HPDE6-E6E7 (cell line): ENCODE data around the gene LILRB1.
"Not testable (repeated sequence)": the region's sequence is repeated elsewhere in the genome, so short reads cannot be mapped to it uniquely, and the experiment has no call there.

Experiments used
- DNase-seq: peaks from one replicate; pipeline ENCODE4 v3.0.0; 2011; ENCODE audit warnings: missing footprints; ENCODE audit errors: extremely low spot score

The LILRB1 gene

DNA sequence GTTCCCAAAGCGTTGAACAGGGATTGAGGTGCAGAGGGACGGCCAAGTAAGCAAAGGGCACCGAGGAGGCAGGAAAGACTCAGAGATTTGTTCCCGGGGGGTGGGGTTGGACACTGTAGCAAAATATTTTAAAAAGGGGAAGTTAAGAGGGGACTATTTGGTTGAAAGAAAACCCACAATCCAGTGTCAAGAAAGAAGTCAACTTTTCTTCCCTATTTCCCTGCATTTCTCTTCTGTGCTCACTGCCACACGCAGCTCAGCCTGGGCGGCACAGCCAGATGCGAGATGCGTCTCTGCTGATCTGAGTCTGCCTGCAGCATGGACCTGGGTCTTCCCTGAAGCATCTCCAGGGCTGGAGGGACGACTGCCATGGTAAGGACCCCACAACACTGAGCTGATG, at the start of gene LILRB1:
LILRB1 (plus strand) TSS at position 223 of the 400 bp plus-strand sequence. CDS start 590 bp downstream, outside the sequence.
- DNase-seq: not testable (repeated sequence)

DNA sequence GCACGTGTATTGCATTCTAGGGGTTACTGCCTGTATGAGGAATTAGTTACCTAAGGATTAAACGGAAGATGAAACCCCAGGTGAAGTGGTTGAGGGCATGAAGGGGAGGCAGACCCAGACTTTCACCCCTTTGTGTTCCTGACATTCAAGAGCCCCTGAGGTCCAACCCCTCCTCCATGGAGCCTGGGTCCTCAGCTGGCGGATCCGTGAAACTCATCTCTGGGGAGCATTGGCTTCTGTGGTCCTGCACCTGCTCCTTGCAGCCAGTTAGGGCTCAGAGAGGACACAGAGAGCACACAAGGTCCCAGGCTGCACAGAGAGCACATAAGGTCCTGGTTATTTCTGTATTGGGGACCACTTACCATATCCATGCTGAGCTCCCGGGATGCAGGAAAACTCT, 43.9 kb upstream of the LILRB1 start:
- no peak for DNase-seq

DNA sequence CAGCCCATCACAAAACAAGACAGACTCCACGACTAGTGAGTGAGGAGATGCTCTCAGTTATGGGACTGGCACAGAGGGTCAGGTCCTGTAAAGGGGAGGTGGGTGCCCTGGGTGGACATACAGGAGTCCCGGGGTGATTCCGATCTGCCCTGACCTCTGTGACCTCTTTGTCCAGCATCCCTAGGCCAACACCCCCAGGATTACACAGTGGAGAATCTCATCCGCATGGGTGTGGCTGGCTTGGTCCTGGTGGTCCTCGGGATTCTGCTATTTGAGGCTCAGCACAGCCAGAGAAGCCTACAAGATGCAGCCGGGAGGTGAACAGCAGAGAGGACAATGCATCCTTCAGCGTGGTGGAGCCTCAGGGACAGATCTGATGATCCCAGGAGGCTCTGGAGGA, 43.3 kb upstream of the LILRB1 start:
- DNase-seq: no peak

DNA sequence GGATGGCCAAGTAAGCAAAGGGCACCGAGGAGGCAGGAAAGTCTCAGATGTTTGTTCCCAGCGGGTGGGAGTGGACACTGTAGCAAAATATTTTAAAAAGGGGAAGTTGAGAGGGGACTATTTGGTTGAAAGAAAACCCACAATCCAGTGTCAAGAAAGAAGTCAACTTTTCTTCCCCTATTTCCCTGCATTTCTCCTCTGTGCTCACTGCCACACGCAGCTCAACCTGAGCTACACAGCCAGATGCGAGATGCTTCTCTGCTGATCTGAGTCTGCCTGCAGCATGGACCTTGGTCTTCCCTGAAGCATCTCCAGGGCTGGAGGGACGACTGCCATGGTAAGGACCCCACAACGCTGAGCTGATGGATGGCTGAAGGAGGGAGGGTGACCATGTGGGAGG, 36.8 kb upstream of the LILRB1 start, which contains the start of gene LILRA1:
LILRA1 (plus strand) TSS at position 188 of the 400 bp plus-strand sequence. CDS start 613 bp downstream, outside the sequence.
- not testable (repeated sequence) for DNase-seq

DNA sequence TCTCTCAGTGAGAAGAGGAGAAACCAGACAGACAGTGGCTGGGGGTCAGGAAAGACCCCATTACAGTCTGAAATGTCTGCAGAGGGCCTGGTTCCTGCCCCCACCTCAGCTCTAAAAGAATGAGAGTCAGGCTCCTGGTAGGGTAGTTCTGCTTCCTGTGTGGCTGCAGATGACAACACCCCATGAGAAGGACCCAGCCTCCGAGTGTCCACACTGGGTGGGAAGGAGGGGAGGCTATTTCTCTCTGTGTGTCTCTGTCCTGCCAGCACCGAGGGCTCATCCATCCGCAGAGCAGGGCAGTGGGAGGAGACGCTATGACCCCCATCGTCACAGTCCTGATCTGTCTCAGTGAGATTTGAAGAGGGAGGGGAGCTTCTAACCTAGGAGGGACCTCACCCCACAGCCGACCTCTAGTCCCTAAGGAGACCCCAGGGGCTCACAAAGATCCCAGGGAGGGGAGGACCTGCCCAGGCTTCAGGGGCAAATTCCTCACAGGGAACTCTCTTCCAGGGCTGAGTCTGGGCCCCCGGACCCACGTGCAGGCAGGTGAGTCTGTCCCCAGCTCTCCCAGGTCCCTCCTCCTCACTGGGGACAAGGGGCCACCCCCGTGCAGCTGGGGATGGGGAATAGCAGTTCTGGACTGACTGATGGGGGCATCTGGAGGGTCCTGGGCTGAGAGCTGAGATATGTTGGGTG, 36.2 kb upstream of the LILRB1 start:
- not testable (repeated sequence) for DNase-seq

DNA sequence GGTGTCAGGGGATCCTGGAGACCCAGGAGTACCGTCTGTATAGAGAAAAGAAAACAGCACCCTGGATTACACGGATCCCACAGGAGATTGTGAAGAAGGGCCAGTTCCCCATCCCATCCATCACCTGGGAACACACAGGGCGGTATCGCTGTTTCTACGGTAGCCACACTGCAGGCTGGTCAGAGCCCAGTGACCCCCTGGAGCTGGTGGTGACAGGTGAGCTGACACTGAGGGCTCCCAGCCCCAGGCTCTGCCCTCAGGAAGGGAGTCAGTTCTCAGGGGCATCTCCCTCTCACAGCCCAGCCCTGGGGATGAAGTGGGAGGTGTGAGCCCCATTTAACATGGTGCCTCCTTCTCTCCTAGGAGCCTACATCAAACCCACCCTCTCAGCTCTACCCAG, 35.5 kb upstream of the LILRB1 start:
- DNase-seq: no peak

DNA sequence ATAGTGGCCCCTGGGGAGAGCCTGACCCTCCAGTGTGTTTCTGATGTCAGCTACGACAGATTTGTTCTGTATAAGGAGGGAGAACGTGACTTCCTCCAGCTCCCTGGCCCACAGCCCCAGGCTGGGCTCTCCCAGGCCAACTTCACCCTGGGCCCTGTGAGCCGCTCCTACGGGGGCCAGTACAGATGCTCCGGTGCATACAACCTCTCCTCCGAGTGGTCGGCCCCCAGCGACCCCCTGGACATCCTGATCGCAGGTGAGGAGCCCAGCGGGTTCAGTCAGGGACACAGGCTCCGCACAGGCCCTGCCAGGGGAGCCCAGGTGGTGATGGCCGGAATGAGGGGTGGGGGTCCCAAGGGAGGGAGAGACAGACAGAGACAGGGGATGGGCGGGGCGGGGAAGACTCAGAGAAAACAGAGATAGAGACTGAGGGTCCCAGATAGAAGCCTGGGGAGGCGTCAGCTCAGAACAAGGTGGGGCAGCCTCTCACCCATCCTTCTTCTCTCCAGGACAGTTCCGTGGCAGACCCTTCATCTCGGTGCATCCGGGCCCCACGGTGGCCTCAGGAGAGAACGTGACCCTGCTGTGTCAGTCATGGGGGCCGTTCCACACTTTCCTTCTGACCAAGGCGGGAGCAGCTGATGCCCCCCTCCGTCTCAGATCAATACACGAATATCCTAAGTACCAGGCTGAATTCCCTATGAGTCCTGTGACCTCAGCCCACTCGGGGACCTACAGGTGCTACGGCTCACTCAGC, 34.4 kb upstream of the LILRB1 start:
- not testable (repeated sequence) for DNase-seq

DNA sequence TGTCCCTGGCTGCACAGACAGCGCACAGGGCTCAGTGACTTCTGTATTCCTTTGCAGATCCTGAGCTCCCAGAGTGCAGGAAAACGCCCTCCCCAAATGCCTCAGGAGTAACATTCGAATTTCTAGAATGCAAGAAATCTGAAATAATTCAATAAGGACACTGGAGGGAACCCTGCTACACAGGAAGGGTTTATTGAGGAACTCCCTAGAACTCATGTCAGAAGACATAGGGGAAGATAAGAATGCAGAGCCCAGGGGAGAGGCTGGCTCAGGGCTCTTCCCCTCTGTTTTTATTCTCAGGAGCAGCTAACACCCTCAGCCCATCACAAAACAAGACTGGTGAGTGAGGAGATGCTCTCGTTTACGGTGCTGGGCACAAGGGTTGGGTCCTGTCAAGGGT, 30.1 kb upstream of the LILRB1 start:
- DNase-seq: no peak

DNA sequence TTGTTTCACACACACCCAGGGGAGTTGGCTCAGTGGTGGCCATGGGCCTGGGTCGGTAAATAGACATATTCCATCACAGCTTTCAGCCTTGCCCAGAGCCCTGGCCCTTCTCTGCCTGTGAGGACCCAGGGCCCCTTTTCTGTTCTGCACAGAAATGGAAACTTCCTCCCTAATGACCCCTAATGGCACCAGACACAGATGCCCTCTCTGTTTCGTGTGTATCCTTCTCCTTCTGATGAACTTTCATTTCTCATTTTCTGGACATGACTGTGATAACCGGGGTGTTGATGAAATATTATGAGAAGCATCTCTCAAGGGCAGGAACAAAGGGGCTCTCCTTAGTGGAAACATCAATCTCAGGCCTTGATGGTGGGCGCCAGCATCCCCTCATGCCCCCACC, 24.1 kb upstream of the LILRB1 start:
- no peak for DNase-seq

DNA sequence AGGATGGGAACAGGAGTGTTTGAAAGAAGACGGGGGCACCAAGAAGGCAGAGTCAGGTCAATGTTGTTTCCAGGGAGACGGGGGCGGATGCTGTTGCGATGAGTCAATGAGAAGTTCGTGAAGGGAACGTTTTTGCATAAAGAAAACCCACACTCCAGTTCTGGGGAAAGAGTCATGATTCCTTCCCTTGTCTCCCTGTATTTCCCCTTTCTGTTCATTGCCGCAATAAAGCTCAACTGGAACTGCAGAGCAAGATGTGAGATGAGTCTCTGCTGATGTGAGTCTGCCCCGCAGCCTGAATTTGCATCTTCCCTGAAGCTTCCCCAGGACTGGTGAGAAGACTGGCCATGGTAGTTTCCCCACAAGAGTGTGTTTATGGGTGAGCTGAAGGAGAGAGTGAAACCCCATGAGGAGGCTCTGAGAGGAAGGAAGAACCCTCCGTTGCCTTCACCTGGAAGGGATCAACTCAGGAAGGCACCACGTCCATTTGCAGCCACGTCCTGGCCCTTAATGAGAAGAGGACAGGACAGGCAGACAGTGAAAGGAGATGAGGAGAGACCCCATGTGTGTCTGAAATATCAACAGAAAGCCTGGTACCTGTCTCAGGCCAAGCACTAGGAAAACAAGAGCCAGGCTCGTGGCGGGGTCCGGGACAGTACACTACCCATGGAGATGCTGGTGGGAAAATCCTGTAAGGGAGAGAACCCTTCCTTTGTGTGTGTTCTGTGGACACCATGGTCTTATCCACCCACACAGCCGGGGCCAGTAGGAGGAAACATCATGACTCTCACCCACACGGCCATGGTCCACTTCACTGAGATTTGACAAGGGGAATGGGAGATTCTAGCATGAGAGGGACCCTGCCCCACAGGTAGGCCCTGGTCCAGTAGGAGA, 23.1 kb upstream of the LILRB1 start:
- DNase-seq: no peak

DNA sequence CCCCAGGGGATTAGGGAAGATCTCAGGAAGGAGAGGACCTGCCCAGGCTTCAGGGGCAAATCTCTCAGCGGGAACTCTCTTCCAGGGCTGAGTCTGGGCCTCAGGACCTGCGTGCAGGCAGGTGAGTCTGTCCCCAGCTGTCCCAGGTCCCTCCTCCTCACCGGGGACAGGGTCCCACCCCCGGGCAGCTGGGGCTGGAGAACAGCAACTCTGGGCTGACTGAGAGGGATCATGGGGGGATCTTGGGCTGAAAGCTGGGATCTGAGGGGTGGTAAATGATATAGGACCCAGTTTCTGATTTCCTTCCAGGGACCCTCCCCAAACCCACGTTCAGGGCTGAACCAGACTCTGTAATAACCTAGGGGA, 22.5 kb upstream of the LILRB1 start:
- DNase-seq: no peak

DNA sequence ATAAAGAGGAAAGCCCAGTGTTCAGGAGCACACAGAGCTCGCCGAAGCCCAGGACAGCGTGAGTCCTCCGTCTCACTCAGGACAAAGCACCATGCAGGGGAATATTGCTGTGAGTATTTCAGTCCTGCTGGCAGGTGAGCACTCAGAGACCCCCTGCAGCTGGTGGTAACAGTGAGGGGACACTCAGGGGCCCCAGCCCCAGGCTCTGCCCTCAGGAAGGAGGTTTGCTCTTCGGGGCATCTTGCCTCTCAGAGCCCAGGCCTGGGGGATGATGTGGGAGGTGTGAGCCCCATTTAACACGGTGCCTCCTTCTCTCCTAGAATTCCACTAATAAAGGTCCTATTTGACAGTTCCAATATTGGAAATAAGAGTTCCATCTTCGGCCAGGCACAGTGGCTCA, 22.1 kb upstream of the LILRB1 start:
- no peak for DNase-seq

DNA sequence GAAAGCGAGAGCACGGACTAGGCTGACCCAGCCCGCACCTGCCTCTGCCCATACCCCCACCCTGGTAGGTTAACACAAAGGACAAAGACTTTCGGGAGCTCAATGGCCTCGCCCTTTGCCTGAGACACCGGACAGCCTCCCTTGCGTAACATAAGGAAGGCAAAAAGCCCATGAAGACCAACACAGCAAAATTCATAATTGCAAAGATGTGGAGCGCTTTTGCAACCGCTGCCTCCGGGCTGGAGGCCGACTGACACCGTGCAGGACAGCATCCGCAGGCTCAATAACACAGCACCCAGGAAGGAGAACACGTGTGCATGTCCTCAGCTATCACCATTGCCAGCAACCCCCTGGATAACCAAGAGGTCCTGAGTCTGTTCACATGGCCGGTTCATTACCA, 21.5 kb upstream of the LILRB1 start:
- no peak for DNase-seq

DNA sequence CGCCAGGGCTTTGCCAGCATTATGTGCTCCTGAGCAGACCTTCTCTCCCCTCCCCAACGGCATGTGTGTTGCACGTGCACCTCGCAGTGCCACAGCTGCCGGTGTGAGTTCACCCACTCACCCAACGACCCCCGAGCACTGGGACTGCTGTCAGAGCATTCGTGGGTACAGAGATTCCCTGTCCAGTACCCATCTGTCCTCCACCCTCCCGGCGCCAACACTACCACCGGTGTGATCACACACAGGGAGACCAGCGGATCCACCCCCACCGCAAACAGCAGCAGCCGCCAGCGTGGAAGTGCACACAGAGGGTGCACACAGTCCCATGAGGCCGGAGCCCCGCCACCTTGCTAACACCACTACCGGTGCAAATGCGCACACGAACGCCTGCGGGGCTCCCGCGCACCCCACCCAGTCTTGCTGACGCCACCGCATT, 20.9 kb upstream of the LILRB1 start:
- DNase-seq: no peak

DNA sequence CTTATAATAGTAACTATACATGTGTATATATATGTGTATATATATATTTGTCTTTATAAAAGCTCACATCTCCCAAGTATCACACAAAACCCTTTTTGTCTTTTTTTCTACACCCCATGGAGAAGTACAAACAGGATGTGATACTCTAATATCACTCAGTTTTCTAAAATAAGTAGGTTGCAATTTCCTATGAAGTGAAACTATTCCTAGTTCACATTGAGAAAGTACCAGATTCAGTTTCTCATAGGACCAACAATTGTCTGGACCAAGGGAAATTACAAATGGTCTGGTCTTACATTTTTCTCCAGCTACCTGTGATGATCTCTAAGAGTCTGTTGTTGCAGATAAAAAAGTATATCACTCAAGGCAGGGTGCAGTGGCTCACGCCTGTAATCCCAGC, 17.9 kb upstream of the LILRB1 start:
- DNase-seq: no peak

DNA sequence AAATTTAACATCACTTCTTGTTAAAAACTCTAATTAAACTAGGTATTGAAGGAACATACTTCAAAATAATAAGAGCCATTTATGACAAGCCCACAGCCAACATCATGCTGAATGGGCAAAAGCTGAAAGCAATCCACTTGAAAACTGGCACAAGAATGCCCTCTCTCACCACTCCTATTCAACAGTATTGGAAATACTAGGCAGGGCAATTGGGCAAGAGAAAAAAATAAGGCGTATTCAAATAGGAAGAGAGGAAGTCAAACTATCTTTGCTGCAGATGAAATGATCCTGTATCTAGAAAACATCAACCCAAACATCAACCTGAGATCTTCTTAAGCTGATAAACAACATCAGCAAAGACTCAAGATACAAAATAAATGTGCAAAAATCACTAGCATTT, 15.6 kb upstream of the LILRB1 start:
- no peak for DNase-seq

DNA sequence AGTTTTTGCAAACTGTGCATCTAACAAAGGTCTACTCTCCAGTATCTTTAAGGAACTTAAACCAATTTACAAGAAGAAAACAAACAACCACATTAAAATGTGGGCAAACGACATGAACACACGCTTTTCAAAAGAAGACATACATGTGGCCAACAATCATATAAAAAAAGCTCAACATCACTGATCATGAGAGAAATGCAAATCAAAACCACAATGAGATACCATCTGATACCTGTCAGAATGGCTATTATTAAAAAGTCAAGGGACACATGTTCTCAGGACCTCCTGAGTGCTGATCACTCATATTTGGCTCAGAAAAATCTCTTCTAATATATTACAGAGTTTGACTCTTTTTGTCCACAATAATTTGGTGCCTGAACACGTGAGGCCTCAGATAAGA, 14.2 kb upstream of the LILRB1 start:
- DNase-seq: no peak

DNA sequence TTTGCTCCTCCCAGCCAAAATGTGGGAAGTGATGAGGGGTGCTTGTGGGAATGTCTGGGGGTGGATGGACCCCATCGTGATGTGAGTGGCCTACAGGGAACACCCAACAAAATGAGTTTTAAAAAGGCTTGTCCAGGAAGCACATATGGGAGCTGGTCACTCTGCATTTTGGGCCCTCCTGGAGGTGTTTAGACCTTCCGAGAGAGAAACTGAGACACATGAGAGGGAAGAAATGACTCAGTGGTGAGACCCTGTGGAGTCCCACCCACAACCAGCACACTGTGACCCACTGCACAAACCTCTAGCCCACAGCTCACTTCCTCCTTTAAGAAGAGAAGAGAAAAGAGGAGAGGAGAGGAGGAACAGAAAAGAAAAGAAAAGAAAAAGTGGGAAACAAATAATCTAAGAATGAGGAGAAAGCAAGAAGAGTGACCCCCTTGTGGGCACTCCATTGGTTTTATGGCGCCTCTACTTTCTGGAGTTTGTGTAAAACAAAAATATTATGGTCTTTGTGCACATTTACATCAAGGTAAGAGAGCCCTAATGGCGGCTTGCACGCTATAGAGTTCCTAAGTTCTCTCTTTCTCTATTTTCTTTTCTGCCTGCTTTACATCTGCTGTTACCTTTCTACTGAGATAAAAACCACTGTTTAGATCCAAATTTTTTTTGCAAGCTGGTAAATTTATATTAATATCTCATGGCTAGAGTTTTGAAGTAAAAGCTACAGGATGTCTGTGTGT, 13.3 kb upstream of the LILRB1 start:
- DNase-seq: no peak

DNA sequence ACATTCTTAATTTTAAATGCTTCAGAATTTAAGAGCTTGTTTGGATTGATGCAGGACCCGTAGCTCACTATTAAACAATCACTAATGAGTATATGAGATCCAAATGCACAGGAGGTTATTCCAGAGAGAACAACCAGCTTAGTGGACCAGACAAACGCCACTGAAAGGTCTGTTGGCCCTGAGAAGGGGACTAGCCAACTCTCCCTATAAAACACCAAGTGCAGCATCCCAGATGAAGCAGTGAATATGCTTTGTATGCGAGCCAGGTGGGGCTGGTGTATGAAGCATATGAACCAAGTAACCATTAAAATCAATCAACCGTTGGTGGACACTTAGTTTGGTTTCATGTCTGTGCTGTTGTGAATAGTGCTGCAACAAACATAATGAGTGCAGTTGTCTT, 9.8 kb upstream of the LILRB1 start:
- no peak for DNase-seq

DNA sequence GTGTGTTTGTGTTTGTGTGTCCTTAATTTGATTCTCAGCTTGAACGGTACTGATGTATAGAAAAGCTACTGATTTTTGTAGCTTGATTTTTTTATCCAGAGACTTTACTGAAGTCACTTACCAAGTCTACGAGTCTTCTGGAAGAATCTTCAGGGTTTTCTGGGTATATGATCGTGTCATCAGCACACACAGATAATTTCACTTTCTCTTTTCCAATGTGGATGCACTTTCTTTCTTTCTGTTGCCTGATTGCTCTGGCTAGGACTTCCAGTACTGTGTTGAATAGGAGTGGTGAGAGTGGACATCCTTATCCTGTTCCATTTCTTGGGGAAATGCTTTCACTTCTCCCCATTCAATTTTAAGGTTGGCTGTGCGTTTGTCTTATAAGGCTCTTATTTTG, 7.9 kb upstream of the LILRB1 start:
- DNase-seq: no peak

DNA sequence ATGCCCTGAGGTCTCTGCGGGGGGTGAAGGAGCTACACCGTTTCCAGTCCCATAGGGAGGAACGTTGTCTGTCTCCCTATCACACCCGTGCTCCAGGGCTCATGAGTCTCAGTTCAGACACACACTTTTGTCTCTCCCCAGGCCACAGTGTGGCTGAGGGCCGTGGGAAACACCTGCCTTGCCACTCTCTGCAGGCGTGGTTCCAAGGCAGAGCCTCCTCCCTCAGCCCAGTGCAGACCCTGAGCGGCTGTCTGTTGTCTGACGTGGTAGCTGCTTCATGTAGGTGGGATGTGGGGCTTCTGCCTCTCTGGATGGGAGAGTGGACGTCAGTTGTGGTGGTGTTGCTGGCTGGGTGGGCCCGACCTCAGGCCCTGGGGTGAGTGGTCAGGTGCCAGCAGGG, 6.0 kb upstream of the LILRB1 start:
- DNase-seq: not testable (repeated sequence)
